ENCODE results near the gene KCNG2. TPM values are rescaled to one million over a fixed set of nuclear protein-coding genes. Genes with fewer than 3 reads are reported as not detected.

KCNG2 gene
- total and polyA plus RNA-seq, 2 of the 13 experiments (the other 11 are each of a cell fraction or from before 2014, with no cell fraction given), result not detected

DNA sequence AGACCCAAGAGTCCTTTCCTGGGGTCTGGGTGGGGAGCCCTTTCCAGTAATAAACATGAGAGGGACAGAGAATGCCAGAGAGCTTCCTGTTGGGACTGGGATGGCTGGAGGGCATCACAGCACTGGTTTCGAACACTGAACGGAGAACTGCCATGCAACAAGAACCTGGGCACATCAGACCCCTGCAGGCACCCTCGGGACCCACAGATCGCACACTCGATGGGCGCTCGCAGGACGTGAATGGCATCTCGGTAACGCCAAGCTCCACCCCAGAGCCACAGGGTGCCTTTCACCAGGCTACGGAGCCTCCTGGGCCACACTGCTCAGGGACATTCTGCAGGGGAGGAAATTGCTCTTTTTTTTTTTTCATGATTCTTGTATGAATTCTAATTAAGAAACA lies 128.6 kb downstream of the KCNG2 start:
- intact Hi-C loops (cut with micrococcal nuclease; ENCODE audit: unreplicated experiment) (no loop called here), in situ Hi-C loops (cut with HindIII; ENCODE audit: extremely low pct_ligation_motif_present, low pct_unique_long_range_greater_than_20kb) (no loop called here)
- 93% methylated on average over 6 of the region's 11 CpGs for WGBS (ENCODE audit: low lambda C conversion rate)
- ATAC-seq (no peak), FAIRE-seq (no peak), DNase-seq (ENCODE audit: low spot score) (no peak)
- Histone ChIP-seq H3K27me3 (ENCODE audit: control insufficient read depth in 1 of 2, insufficient read depth in 2 of 2, low read length in 2 of 2) (no peaks in the 10 kb centered on the region), H4K20me1 (ENCODE audit: insufficient read depth, low read length) (peaks cover 70% of the 10 kb centered on the region), H3K4me1 (ENCODE audit: insufficient read depth, low read length) (no peaks in the 10 kb centered on the region), H3K4me2 (ENCODE audit: low read depth, low read length) (no peak overlapping the region), H3K4me3 (replicated peaks in 1 of 3; ENCODE audit: insufficient read depth in 1 of 3, low read depth in 2 of 3, low read length in 3 of 3) (no peak overlapping the region), H3K27ac (ENCODE audit: extremely low read length, insufficient read depth, low read length) (no peak overlapping the region), H3K9me3 (ENCODE audit: low read length) (peaks cover 5% of the 10 kb centered on the region), H2AFZ (ENCODE audit: low read length) (no peak overlapping the region), H3K36me3 (replicated peaks in 1 of 2; ENCODE audit: control insufficient read depth in 1 of 2, insufficient read depth in 2 of 2, low read length in 2 of 2) (peaks cover 9 to 61% of the 10 kb centered on the region in 2 experiments), H3K79me2 (ENCODE audit: insufficient read depth, low read length) (peaks cover 65% of the 10 kb centered on the region), H3K9ac (ENCODE audit: insufficient read depth, low read depth, low read length) (no peak overlapping the region)
- BruUV-seq (replicated peaks), result no TSS peak
- ChIA-PET CTCF (ENCODE audit: low intra/inter-chr PET ratio, low total read pairs) (no interaction called here), POLR2A (no interaction called here)
- TF ChIP-seq CHD2 (IDR thresholded peaks at IDR 0.05; ENCODE audit: low read depth, low read length) (no peak), PAWR (CRISPR knock-in tag; IDR thresholded peaks at IDR 0.05; ENCODE audit: borderline replicate concordance) (no peak), NFKB2 (CRISPR knock-in tag; IDR thresholded peaks at IDR 0.05; ENCODE audit: borderline replicate concordance) (no peak), TP53 (CRISPR knock-in tag; conservative IDR thresholded peaks at IDR 0.05) (no peak), SNAPC2 (CRISPR knock-in tag; IDR thresholded peaks at IDR 0.05) (no peak), MED13 (CRISPR knock-in tag; IDR thresholded peaks at IDR 0.05) (no peak), RORA (CRISPR knock-in tag; IDR thresholded peaks at IDR 0.05) (no peak), ZNF567 (CRISPR knock-in tag; IDR thresholded peaks at IDR 0.05; ENCODE audit: borderline replicate concordance) (no peak), ZNF317 (CRISPR knock-in tag; IDR thresholded peaks at IDR 0.05) (no peak), ERF (CRISPR knock-in tag; IDR thresholded peaks at IDR 0.05) (no peak), ZNF101 (CRISPR knock-in tag; IDR thresholded peaks at IDR 0.05; ENCODE audit: borderline replicate concordance, low read depth) (no peak)
- TF ChIP-seq, protein P1, sequence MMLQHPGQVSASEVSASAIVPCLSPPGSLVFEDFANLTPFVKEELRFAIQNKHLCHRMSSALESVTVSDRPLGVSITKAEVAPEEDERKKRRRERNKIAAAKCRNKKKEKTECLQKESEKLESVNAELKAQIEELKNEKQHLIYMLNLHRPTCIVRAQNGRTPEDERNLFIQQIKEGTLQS (CRISPR knock-in tag; IDR thresholded peaks at IDR 0.05), result no peak
- TF ChIP-seq, protein P2, sequence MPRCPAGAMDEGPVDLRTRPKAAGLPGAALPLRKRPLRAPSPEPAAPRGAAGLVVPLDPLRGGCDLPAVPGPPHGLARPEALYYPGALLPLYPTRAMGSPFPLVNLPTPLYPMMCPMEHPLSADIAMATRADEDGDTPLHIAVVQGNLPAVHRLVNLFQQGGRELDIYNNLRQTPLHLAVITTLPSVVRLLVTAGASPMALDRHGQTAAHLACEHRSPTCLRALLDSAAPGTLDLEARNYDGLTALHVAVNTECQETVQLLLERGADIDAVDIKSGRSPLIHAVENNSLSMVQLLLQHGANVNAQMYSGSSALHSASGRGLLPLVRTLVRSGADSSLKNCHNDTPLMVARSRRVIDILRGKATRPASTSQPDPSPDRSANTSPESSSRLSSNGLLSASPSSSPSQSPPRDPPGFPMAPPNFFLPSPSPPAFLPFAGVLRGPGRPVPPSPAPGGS (CRISPR knock-in tag; IDR thresholded peaks at IDR 0.05), result no peak
- TF ChIP-seq, protein P3, sequence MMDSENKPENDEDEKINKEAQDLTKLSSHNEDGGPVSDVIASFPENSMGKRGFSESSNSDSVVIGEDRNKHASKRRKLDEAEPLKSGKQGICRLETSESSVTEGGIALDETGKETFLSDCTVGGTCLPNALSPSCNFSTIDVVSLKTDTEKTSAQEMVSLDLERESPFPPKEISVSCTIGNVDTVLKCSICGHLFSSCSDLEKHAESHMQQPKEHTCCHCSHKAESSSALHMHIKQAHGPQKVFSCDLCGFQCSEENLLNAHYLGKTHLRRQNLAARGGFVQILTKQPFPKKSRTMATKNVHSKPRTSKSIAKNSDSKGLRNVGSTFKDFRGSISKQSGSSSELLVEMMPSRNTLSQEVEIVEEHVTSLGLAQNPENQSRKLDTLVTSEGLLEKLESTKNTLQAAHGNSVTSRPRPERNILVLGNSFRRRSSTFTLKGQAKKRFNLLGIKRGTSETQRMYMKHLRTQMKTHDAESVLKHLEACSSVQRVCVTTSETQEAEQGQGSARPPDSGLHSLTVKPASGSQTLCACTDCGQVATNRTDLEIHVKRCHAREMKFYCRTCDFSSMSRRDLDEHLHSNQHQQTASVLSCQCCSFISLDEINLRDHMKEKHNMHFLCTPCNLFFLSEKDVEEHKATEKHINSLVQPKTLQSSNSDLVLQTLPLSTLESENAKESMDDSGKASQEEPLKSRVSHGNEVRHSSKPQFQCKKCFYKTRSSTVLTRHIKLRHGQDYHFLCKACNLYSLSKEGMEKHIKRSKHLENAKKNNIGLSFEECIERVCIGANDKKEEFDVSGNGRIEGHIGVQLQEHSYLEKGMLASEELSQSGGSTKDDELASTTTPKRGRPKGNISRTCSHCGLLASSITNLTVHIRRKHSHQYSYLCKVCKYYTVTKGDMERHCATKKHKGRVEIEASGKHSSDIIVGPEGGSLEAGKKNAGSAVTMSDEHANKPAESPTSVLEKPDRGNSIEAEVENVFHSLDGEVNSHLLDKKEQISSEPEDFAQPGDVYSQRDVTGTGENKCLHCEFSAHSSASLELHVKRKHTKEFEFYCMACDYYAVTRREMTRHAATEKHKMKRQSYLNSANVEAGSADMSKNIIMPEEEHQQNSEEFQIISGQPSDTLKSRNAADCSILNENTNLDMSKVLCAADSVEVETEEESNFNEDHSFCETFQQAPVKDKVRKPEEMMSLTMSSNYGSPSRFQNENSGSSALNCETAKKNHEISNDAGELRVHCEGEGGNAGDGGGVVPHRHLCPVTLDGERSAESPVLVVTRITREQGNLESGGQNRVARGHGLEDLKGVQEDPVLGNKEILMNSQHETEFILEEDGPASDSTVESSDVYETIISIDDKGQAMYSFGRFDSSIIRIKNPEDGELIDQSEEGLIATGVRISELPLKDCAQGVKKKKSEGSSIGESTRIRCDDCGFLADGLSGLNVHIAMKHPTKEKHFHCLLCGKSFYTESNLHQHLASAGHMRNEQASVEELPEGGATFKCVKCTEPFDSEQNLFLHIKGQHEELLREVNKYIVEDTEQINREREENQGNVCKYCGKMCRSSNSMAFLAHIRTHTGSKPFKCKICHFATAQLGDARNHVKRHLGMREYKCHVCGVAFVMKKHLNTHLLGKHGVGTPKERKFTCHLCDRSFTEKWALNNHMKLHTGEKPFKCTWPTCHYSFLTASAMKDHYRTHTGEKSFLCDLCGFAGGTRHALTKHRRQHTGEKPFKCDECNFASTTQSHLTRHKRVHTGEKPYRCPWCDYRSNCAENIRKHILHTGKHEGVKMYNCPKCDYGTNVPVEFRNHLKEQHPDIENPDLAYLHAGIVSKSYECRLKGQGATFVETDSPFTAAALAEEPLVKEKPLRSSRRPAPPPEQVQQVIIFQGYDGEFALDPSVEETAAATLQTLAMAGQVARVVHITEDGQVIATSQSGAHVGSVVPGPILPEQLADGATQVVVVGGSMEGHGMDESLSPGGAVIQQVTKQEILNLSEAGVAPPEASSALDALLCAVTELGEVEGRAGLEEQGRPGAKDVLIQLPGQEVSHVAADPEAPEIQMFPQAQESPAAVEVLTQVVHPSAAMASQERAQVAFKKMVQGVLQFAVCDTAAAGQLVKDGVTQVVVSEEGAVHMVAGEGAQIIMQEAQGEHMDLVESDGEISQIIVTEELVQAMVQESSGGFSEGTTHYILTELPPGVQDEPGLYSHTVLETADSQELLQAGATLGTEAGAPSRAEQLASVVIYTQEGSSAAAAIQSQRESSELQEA (CRISPR knock-in tag; IDR thresholded peaks at IDR 0.05; ENCODE audit: not compliant biosample characterization), result no peak
- TF ChIP-seq, protein P4, sequence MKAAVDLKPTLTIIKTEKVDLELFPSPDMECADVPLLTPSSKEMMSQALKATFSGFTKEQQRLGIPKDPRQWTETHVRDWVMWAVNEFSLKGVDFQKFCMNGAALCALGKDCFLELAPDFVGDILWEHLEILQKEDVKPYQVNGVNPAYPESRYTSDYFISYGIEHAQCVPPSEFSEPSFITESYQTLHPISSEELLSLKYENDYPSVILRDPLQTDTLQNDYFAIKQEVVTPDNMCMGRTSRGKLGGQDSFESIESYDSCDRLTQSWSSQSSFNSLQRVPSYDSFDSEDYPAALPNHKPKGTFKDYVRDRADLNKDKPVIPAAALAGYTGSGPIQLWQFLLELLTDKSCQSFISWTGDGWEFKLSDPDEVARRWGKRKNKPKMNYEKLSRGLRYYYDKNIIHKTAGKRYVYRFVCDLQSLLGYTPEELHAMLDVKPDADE (CRISPR knock-in tag; IDR thresholded peaks at IDR 0.05), result no peak

All from HepG2 (cell line).